NCI-H2029 treated with DMSO at 0.1 percent for 48 hours (cell line): Measurements from ENCODE around the gene SIMC1.
"Not testable (repeated sequence)": the region's sequence is repeated elsewhere in the genome, so short reads cannot be mapped to it uniquely, and the experiment has no call there.

Source experiments
- DNase-seq: peaks from one replicate; lab custom pipeline; 2025; lab: John Stamatoyannopoulos, UW

SIMC1 gene

GRCh38 chr5:176216393-176216916 is 21.8 kb upstream of the SIMC1 start:
- DNase-seq = peak; percentile 35

GRCh38 chr5:176217188-176217729 is 21.0 kb upstream of the SIMC1 start:
- DNase-seq = not testable (repeated sequence)

GRCh38 chr5:176217764-176218163 is 20.5 kb upstream of the SIMC1 start:
- not testable (repeated sequence) for DNase-seq

- not testable (repeated sequence) for DNase-seq
Measured at GRCh38 chr5:176222006-176222405, 16.2 kb upstream of the SIMC1 start.

GRCh38 chr5:176228358-176228757 is 9.9 kb upstream of the SIMC1 start:
- not testable (repeated sequence) for DNase-seq

- DNase-seq = not testable (repeated sequence)
Measured at GRCh38 chr5:176233253-176233652, 5.0 kb upstream of the SIMC1 start.

- DNase-seq = not testable (repeated sequence)
Measured at GRCh38 chr5:176235155-176235554, 3.1 kb upstream of the SIMC1 start.

GRCh38 chr5:176238645-176239283 is 540 bp downstream of the SIMC1 start:
- DNase-seq = not testable (repeated sequence)

GRCh38 chr5:176239304-176239703 is 1.1 kb downstream of the SIMC1 start:
- not testable (repeated sequence) for DNase-seq

GRCh38 chr5:176244318-176244717 is 6.1 kb downstream of the SIMC1 start:
- DNase-seq = not testable (repeated sequence)

- not testable (repeated sequence) for DNase-seq
Measured at GRCh38 chr5:176245074-176245473, 6.8 kb downstream of the SIMC1 start.

GRCh38 chr5:176245489-176245888 is 7.3 kb downstream of the SIMC1 start:
- not testable (repeated sequence) for DNase-seq

- DNase-seq = not testable (repeated sequence)
Measured at GRCh38 chr5:176250691-176251090, 12.5 kb downstream of the SIMC1 start.

GRCh38 chr5:176252171-176252570 is 13.9 kb downstream of the SIMC1 start:
- DNase-seq = not testable (repeated sequence)

- not testable (repeated sequence) for DNase-seq
Measured at GRCh38 chr5:176253370-176254065, 15.3 kb downstream of the SIMC1 start.

- DNase-seq = not testable (repeated sequence)
Measured at GRCh38 chr5:176254066-176254393, 15.8 kb downstream of the SIMC1 start.

GRCh38 chr5:176257871-176258505 is 19.8 kb downstream of the SIMC1 start:
- not testable (repeated sequence) for DNase-seq

GRCh38 chr5:176260682-176261081 is 22.5 kb downstream of the SIMC1 start:
- DNase-seq = not testable (repeated sequence)

GRCh38 chr5:176266448-176266847 is 28.2 kb downstream of the SIMC1 start:
- not testable (repeated sequence) for DNase-seq

GRCh38 chr5:176289018-176289417 is 50.8 kb downstream of the SIMC1 start:
- DNase-seq = not testable (repeated sequence)

- DNase-seq = not testable (repeated sequence)
Measured at GRCh38 chr5:176290057-176290840, 52.0 kb downstream of the SIMC1 start.

- not testable (repeated sequence) for DNase-seq
Measured at GRCh38 chr5:176305356-176305755, 67.1 kb downstream of the SIMC1 start.
